Raji (cell line): ENCODE measurements around the gene NPPC.

Experiments
- POLR2A ChIP-seq: IDR thresholded peaks from 2 replicates; pipeline ENCODE4 v1.6.1; 2011; ENCODE audit warnings: low read depth, low read length, control low read depth; ENCODE audit not compliant: insufficient read depth

The NPPC gene, protein sequence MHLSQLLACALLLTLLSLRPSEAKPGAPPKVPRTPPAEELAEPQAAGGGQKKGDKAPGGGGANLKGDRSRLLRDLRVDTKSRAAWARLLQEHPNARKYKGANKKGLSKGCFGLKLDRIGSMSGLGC

DNA sequence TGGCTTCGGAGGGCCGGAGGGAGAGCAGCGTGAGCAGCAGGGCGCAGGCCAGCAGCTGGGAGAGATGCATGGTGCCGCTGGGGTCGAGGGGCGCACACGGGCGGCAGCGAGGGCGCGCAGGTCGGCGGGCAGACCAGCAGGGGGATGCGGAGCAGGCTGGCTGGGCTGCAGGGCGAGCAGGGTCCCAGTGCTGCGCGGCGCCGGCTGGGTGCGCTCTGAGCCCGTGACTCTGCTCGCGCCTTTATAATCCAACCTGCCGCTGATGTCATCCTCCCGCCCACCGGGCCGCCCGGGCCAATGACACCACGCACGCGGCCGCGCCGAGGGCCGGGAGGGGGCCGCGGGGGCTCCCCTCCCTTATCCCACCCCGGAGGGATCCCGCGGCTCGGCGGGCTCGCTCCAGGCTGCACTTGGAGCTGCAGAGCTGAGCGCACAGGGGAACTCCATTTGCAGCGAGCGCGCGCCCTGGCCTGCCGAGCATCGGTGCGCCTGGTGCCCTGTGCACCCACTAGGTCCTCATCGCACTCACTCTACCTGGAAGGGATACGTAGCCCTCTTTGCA is at the start of gene NPPC:
TSS of gene NPPC (minus strand) at position 217 of the 562 bp plus-strand sequence. CDS start at position 70, 147 bp downstream.
- no peak for TF ChIP-seq POLR2A

DNA sequence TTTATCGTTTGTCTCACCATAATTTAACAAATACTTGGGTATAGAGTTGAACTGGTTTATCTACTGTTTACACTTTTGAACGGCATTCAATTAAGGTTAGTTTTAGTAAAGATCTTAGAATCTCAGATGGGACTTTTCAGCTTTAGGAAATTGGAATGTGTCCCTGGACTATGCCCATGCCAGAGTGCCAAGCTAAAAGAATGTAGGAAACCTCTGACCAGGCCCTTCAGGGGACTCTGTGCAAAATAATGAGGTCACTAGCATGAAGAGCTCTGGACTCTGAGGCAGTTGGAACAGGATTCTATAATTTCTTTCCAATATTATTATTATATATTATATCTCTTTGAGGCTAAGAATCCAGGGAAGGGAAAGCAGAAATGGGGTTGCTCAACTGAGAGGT is 48.8 kb upstream of the NPPC start:
- TF ChIP-seq POLR2A = no peak

DNA sequence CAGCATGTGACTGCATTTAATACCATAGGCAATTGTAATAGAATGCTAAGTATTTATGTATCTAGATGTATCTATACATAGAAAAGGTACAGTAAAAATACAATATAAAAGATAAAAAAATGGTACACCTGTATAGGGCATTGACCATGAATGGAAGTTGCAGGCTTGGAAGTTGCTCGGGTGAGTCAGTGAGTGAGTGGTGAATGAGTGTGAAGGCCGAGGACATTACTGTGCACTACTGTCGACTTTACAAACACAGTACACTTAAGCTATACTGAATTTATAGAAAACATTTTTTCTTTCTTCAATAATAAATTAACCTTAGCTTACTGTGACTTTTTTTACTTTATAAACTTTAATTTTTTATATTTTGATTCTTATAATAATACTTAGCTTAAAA is 44.3 kb upstream of the NPPC start:
- no peak for TF ChIP-seq POLR2A

DNA sequence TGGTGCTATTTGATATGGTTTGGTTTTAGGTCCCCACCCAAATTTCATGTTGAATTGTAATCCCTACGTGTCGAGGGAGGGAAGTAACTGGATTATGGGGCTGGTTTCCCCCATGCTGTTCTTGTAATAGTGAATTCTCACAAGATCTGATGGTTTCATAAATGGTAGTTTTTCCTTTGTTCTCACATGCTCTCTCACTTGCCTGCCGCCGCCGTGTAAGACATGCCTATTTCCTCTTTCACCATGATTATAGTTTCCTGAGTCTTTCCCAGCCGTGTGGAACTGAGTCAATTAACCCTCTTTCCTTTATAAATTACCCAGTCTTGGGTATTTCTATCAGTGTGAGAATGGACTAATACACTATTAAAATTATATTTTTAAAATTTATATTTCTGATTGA is 42.6 kb upstream of the NPPC start:
- no peak for TF ChIP-seq POLR2A

DNA sequence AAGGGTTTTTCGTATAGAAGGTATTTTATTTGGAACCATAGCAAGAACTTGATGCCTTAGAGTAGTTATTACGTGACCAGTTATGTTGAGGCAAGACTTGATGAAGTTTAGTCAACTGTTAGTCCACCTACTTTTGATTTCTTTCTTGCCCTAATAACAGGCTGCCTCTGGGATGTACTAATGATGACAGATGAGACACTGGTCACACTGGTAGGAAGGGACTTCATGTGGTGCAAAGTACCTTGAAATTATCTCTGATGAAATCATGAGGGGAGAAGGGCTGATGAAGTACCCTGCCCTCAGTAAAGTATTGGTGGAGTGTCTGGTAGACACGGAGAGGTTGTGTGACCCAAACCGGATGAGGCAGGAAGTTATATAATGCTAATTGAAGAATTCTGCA is 40.7 kb upstream of the NPPC start:
- no peak for TF ChIP-seq POLR2A

DNA sequence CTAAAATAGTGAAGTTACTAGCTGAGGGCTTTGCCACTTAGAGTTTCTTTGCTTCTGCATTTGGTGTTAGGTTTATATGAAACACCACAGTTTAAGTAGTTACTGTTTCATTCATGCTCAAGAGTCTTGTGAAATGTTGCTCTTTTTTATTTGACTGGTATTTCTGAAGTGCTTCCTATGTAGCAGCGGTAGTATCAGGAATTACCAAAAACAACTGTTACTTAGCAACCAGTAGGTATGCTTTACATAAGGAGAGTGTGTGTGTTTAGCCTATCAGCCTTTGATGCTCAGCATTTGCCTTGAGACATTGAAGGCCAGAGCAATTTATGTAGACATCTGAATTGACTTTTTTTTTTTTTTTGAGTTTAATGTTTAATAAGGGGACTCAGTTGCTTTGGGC is 38.9 kb upstream of the NPPC start:
- TF ChIP-seq POLR2A = no peak

DNA sequence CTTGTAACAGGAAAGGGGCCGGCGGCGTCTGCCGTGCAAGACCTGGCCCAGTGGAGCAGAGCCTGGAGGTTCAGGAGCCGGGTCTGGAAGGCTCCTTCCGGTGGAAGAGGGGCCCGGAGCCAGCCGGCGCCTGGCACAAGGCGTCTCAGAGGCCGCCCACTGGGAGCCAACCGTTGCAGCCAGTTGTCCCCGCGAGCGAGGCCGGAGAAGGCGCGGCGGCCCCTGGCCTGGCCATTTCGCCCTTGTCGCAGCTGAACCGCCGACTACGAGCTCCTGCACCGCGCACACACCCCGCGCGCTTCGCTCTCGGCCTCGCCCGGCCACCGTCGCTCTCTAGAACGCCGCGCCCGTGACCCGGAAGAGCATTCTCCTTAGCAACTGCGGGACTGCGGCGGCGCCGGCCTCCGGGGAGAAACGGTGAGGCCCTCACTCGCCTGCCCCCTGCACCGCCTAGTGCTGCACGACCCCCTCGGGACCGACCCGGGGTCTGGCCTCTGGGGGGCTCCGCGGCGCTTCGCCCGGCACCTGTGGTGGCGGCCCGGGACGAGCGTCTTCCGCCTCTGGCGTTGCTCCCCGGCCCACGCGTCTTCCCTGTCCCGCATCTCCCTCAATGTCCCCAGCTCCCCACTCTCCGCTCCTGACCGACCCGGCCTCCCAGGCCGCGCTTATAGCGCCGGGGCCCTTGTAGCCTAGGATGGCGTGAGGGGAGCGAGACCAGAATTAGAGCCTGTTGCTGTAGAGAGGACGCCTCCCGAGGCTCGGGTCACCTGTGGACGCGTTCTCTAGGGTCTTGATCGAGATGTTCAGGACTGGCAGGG is 35.4 kb upstream of the NPPC start, which contains the start of gene DIS3L2:
TSS of gene DIS3L2 (plus strand) at position 365 of the 818 bp plus-strand sequence. CDS start 53,215 bp downstream, outside the sequence.
- TF ChIP-seq POLR2A = peak; percentile 70

DNA sequence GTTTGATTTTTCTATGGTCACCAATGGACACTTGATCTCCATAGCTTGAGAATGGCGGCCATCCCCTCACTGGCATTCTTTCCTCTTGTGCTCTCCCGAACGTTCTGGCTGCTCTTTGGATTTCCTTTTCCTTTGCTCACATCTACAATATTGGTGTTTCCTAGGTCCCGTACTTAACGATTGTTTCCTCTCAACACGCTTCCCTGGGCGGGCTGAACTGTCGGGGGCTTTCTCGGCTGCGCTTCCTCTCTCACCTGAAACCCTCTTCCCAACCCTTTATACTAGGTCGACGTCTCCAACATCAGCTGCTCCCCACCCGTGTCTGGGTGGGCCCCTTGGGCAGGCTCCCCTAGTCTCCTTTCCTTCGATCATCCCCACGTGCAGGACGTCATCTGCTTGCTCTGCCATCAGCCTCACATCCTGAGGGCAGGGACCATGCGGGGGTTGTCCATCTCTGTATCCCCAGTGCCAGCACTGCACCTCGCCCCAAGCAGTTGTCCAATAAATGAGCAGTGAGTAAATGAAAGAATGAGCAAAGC is 34.7 kb upstream of the NPPC start:
- TF ChIP-seq POLR2A = no peak

DNA sequence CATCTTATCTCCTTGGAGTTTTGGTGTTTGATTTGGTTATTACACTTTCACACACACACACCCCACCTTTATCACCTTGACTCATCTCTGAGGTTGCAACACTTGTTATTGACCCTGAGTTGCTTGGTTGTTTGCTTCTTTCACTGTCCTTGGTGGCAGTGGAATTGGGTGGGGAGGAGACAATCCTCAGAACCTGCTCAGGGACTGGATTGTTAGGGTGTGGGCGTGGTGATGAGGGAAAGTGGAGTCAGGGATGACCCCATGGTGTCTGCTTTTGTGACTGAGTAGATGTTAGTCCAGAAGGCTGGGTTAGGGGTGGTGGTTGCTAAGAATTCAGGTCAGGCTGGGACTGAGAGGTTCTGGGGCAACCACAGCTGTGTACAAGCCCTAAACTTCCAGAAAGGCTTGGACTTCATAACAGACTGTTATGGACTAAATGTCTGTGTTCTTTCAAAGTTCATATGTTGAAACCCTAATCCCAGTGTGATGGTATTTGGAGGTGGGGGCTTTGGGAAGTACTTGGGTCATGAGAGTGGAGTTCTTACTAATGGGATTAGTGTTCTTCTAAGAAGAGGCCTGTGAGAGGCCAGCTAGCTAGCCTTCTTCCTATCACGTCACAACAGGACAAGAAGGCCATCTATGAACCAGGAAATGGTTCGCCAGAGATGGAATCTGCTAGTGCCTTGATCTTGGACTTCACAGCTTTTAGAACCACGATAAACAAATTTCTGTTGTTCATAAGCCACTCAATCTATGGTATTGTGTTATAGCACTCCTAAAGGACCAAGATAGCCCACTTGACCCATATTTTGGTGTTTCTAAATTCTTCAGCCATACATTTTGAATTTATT is 31.9 kb upstream of the NPPC start:
- TF ChIP-seq POLR2A = no peak

DNA sequence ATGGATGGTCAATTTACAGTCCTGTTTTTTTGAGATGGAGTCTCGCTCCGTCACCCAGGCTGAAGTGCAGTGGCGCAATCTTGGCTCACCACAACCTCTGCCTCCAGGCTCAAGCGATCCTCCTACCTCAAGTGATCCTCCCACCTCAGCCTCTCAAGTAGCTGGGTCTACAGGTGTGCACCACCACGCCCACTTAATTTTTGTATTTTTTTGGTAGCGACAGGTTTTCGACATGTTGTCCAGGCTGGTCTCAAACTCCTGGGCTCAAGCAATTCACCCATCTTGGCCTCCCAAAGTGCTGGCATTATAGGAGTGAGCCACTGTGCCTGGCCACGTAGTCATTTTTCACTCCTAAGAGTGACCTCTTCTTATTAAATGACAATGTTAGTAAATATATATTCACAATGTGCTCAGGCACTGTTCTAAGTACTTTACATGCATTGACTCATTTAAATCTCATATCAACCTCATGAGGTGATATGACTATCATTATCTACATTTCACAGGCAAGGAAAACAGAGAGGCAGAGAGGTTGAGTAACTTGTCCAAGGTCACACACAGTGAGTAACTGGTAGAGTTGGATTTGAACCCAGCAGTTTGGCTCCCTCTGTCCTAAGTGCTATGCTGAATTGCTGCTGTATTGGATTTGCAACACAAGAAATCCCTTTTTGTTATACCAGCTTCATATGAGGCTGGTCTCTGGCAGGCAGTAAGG is 29.7 kb upstream of the NPPC start:
- no peak for TF ChIP-seq POLR2A

DNA sequence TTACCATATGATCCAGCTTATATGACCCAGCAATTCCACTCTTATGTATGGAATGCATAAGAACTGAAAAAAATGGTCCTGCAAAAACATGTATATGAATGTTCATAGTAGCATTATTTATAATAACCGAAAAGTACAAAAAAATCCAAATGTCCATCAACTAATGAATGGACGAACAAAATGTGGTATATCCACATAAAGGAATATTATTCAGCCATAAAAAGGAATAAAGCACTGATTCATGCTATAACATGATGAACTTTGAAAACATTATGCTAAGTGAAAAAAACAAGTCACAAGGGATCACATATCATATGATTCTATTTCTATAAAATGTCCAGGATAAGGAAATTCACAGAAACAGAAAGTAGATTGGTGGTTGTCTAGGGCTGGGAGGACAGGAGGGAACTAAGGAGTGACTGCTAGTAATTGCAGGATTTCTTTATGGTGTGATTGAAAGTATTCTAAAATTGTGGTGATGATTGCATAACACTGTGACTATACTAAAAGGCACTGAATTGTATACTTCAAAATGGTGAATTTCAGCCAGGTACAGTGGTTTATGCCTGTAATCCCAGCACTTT is 25.3 kb upstream of the NPPC start:
- TF ChIP-seq POLR2A = no peak

DNA sequence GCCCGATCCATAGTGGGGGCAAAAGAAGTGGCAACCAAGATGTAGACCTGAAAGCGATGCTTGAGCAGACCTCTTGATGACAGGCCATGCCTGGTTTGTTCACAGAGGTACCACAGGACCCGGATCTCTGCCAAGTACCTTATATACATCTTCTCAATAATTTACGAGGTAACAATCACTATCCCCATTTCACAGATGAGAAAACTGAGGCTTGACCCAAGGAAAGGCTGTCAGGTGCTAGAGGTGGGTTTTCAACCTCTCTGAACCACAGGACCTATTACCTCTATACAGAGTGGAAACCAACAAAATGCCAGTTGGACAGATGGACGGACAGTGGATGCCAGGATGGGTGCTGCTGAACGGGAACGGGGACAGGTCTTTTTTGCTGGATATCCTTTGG is 21.5 kb upstream of the NPPC start:
- TF ChIP-seq POLR2A = no peak

DNA sequence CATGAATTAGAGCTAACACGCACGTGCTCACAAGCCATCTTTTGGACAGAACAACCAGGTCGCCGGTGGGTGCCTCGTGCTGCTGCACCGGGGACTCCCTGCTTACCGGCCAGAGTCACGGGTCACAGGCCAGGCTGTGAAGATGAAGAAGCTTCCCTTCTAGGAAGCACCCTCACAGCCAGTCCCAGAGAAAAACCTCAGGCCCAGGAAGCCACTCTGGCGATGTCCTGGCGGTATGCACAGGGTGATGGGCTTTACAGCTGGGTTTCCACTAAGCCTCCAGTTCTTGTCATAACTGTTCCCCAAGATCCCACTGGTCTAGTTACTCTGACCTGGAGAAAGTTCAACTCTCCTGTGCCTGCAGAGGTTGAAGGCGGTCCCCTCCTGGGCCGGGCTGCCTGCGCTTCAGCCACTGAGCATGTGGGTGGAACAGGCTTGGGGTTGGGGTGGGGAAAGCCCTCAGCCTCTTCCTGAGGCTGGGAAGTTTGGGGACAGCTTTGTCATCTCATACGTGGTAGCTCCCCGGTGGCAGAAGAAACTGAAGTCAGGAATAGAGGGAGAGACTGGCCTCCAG is 20.1 kb upstream of the NPPC start:
- no peak for TF ChIP-seq POLR2A

DNA sequence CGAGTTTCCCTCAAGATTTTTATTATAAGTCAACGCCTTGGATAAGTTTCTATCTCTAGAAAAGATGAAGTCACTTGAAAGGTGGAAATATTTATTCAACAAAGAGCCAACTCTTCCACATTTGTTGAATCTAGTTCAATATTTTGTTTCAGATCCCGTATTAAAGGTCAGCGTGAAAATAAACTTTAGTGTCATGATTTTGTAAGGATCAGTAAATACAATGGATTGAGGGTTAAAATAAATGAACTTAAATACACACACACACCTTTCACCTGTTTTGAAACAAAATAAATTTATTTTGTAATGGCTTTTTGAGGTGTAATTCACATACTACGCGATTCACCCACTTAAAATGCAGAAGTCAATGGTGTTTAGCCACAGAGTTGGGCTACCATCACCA is 16.0 kb upstream of the NPPC start:
- no peak for TF ChIP-seq POLR2A
